Subcutaneous adipose tissue (tissue), 4 donors: ENCODE results near the gene EEF2K. TPM values are rescaled to one million over a fixed set of nuclear protein-coding genes. Genes with fewer than 3 reads are reported as not detected.

ENCODE experiments used
- total RNA-seq, 4 donors: library from RNA; depleted of rRNA; stranded (reverse); fragments of >200 nt; gene quantifications; one replicate each; pipeline ENCODE4 v1.1.0, GENCODE V29; 2016
- TF ChIP-seq, protein P1 (sequence below): fragments of 450-650 bp; IDR thresholded peaks from one replicate; pipeline ENCODE4 v1.5.1; 2016; ENCODE audit warnings: low read depth, mild to moderate bottlenecking, control low read depth, antibody characterized with exemption, moderate library complexity

Gene EEF2K
- total RNA-seq, 4 donors from 2014 or later = 24.6 to 55.6 (median 35.7) TPM

DNA sequence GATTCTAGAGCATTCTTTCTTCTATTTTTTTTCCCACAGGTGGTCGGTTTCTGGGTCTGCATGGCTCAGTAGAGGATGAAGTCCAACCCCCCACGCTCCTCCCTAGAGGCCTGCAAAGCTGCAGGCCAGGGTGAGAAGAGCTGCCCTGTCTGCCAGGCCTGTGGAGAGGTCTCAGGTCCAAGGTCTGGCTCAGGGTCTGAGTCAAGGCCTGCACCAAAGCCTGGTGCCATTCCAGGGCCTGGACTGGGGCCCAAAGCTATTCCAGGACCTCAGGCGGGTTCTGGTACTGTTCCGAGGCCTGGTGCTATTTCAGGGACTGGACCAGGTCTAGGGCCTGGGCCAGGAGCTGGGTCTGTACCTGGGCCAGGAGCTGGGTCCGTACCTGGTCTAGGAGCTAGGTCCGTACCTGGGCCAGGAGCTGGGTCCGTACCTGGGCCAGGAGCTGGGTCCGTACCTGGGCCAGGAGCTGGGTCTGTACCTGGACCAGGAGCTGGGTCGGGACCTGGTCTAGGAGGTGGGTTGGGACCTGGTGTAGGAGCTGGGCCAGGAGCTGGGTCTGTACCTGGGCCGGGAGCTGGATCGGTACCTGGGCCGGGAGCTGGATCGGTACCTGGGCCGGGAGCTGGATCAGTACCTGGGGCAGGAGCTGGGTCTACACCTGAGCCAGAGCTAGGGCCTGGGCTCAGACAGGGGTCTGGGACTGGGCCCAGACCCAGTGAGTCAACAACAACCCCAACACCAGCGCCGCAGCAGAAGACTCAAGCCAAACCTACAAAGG lies 40.4 kb upstream of the EEF2K start:
- TF ChIP-seq, protein P1, sequence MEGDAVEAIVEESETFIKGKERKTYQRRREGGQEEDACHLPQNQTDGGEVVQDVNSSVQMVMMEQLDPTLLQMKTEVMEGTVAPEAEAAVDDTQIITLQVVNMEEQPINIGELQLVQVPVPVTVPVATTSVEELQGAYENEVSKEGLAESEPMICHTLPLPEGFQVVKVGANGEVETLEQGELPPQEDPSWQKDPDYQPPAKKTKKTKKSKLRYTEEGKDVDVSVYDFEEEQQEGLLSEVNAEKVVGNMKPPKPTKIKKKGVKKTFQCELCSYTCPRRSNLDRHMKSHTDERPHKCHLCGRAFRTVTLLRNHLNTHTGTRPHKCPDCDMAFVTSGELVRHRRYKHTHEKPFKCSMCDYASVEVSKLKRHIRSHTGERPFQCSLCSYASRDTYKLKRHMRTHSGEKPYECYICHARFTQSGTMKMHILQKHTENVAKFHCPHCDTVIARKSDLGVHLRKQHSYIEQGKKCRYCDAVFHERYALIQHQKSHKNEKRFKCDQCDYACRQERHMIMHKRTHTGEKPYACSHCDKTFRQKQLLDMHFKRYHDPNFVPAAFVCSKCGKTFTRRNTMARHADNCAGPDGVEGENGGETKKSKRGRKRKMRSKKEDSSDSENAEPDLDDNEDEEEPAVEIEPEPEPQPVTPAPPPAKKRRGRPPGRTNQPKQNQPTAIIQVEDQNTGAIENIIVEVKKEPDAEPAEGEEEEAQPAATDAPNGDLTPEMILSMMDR = no peak

DNA sequence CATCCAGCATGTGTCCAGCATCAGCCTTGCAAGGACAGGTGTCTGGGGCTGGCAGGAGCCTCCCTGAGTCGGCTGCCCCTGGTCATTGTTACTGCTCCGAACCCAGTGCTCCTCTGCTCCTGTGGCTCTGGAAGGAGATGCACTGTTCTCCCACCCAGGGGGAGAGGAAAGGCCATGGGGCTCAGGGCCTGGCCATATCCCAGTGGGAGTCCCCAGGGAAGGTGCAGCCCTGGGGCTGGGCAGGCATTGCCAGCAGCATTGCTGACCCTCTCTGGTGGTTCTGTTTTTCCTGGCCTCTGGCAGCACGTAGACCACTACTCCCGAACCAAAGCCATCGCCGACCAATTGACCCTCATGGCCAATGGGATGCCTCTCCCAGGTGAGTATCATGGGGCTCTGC lies 34.1 kb upstream of the EEF2K start:
- TF ChIP-seq, protein P1 = no peak

DNA sequence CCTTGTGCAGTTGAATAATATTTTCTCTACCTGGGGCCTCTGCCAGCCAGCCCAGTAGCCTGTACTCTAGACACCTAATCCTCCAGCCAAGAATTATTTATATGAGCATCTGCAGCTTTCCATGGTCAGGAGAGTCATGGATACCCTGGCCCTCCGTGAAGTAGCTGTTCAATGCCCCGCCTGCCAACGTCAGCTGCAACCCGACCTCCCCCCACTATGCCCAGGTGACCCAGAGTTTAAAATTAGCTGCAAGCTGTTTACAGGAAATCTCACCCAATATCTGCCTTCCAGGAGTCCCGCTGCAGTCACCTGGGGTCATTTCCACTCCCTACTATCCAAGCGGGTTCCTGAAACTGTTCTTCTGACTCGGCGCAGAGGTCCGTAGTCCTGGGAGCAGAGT lies 31.4 kb upstream of the EEF2K start:
- TF ChIP-seq, protein P1 = no peak

DNA sequence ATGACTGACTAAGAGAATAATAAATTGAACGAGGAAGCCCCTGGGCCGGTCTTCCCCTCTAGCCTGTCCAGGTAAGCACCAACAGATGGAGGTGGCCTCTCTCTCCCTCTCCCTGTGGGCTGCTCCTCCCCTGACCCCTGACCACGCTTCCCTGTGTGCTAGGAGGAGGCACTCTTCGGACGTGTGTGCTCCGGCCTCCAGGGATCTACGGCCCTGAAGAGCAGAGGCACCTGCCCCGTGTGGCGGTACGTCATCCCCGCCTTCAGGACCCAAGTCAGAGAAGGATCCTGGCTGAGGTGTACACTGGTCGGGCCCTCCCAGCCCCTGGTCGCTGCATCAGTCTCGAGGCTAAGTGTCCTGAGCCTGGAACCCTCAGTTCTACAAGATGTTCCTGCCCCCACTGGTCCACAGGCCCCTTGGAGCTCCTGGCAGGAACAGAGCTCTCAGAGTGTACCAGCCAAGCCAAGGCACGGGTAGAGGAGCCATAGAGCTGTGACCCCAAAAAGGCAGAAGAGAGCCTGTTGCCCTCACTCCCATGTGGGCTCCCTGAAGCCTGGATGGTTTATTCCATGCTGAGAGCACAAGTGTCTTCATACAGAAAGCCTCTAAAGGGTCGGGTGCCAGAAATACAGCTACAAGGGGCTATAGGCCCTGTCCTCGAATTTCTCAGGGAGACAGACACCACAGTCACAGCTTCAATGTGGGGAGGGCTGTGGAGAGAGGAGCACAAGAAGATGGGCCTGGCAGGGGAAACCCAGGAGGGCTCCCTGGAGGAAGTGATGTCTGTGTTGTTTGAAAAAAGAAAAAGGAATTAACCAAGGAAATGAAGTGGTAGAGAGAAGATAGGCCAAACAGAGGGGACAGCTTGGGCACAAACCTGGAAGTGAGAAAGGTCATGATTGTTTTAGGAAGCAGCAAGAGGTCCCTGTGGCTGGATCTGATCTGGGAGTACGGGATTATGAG lies 27.8 kb upstream of the EEF2K start:
- TF ChIP-seq, protein P1 = no peak

DNA sequence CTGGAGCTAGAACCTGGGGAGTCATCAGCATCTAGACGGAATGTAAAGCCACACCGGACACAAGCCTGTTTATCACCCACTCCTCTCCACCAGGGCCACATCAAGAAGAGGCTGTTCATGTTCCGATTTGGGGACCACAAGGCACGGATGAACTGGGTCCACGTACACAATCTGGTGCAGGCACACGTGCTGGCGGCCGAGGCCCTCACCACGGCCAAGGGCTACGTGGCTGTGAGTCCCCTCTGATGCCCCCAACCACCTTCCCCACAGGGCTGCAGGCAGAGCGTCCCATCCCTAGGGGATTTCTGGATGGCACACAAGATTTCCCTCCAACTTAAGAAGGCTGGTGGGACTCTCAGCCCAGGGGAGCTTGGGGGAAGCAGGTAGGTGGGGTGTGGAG lies 24.7 kb upstream of the EEF2K start:
- TF ChIP-seq, protein P1 = no peak

DNA sequence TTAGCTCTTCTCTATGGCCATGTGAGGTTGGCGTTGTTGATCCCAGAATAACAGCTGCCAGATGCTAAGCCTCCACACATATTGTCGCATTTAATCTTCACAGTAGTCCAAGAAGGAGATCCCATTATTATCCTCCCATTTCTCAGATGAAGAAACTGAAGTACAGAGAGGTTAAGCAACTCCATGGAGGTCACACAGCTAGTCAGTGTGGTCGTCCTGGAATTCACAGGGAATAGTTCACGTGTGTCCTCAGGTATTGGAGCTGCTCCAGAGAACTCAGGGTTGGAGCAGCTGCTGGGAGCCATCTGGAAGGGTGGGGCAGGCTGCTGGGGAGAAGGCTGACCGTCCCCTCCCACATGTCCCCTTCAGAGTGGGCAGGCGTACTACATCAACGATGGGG lies 24.2 kb upstream of the EEF2K start:
- TF ChIP-seq, protein P1 = no peak

DNA sequence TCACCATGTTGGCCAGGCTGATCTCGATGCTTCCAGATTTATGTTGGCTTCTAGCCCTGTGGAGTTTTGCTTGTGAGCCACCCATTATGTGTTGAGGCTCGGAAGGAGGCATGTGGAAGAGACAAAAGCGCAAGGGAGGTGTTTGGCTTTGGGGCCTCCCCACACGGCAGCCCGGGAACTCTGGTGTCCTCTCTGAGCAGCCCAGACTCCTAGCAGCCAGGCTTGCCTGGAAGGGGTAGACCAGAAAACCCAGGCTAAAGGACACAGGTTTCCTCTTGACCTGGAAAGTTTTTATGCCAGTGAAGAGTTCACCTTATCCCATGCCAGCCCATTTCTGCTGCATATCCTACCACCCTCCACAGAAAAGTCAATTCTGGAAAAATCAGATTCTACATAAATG lies 22.7 kb upstream of the EEF2K start:
- TF ChIP-seq, protein P1 = no peak
